CD14-positive monocyte (primary cell): Measurements from ENCODE around the gene SMYD3. TPM values are rescaled to one million over a fixed set of nuclear protein-coding genes. Genes with fewer than 3 reads are reported as not detected.

Experiments used
- DNase-seq, 3 donors: peaks; one replicate each; pipeline ENCODE4 v3.0.0-alpha.2; 2011 to 2022
- H2AFZ ChIP-seq: 2 replicates; pipeline ENCODE4 v1.6.0; 2012; ENCODE audit warnings: mild to moderate bottlenecking, low read depth, low read length, inconsistent platforms; ENCODE audit not compliant: insufficient read depth, poor library complexity, severe bottlenecking
- H3K27ac ChIP-seq, 2 donors: 1 replicate in 1 of 2; 2 replicates in 1 of 2; pipeline ENCODE4 v1.5.1; 2012 to 2013; ENCODE audit warnings: low read length in 2 of 2, control low read depth in 1 of 2, inconsistent platforms in 1 of 2, low read depth in 1 of 2, mild to moderate bottlenecking in 1 of 2
- H3K27me3 ChIP-seq, 2 donors: one replicate each; pipeline versions ENCODE4 v1.6.0 to v1.6.1; 2011 to 2013; ENCODE audit warnings: low read length in 2 of 2; ENCODE audit not compliant: control insufficient read depth in 2 of 2, insufficient read depth in 2 of 2
- H3K36me3 ChIP-seq, 2 donors: replicated peaks in 1 of 2; 1 replicate in 1 of 2; 2 replicates in 1 of 2; pipeline versions ENCODE4 v1.5.1 to v1.6.1; 2012 to 2013; ENCODE audit warnings: low read length in 2 of 2, control low read depth in 1 of 2, inconsistent platforms in 1 of 2, mild to moderate bottlenecking in 1 of 2; ENCODE audit not compliant: insufficient read depth in 2 of 2, control insufficient read depth in 1 of 2
- H3K4me1 ChIP-seq, 2 donors: 1 replicate in 1 of 2; 2 replicates in 1 of 2; pipeline versions ENCODE4 v1.5.1 to v1.6.1; 2012 to 2013; ENCODE audit warnings: low read length in 2 of 2, control low read depth in 1 of 2, inconsistent platforms in 1 of 2, mild to moderate bottlenecking in 1 of 2, moderate library complexity in 1 of 2; ENCODE audit not compliant: insufficient read depth in 2 of 2, control insufficient read depth in 1 of 2
- H3K4me2 ChIP-seq: replicated peaks from 2 replicates; pipeline ENCODE3; 2012; ENCODE audit warnings: low read length, moderate library complexity, mild to moderate bottlenecking; ENCODE audit not compliant: poor library complexity, severe bottlenecking; ENCODE audit errors: extremely low read depth
- H3K4me3 ChIP-seq, 3 experiments: fragments of 200-600 bp in 1 of 3; sonication (generic) in 1 of 3; replicated peaks in 1 of 3; 1 replicate in 2 of 3; 2 replicates in 1 of 3; pipeline ENCODE4 v1.5.1; 2011 to 2013; ENCODE audit warnings: low read length in 3 of 3, mild to moderate bottlenecking in 3 of 3, control low read depth in 2 of 3, low read depth in 2 of 3, inconsistent platforms in 1 of 3, moderate library complexity in 1 of 3
- H3K79me2 ChIP-seq: 2 replicates; pipeline ENCODE4 v1.6.0; 2012; ENCODE audit warnings: mild to moderate bottlenecking, control low read depth, inconsistent platforms, low read length, moderate library complexity; ENCODE audit not compliant: insufficient read depth
- H3K9ac ChIP-seq: 2 replicates; pipeline ENCODE4 v1.6.0; 2017; ENCODE audit warnings: low read length, mild to moderate bottlenecking; ENCODE audit not compliant: insufficient read depth, poor library complexity, severe bottlenecking
- H3K9me3 ChIP-seq, 2 donors: replicated peaks in 1 of 2; 1 replicate in 1 of 2; 2 replicates in 1 of 2; pipeline versions ENCODE4 v1.5.1 to v1.6.1; 2012 to 2013; ENCODE audit warnings: low read length in 2 of 2, control low read depth in 1 of 2; ENCODE audit not compliant: control insufficient read depth in 1 of 2, insufficient read depth in 1 of 2
- H4K20me1 ChIP-seq: 2 replicates; pipeline ENCODE4 v1.6.0; 2012; ENCODE audit warnings: mild to moderate bottlenecking, low read length, control low read depth, moderate library complexity; ENCODE audit not compliant: insufficient read depth
- H3K27ac Mint-ChIP-seq, 7 donors: one replicate each; pipeline ENCODE4 v1.8.0; 2020; ENCODE audit warnings: mild to moderate bottlenecking in 7 of 7, mixed read lengths in 7 of 7, moderate library complexity in 6 of 7, inconsistent platforms in 2 of 7
- H3K27me3 Mint-ChIP-seq, 3 donors: one replicate each; pipeline ENCODE4 v1.8.0; 2021 to 2022; ENCODE audit warnings: low read depth in 3 of 3, mild to moderate bottlenecking in 3 of 3, mixed read lengths in 3 of 3, moderate library complexity in 3 of 3, inconsistent platforms in 1 of 3
- H3K36me3 Mint-ChIP-seq, 2 donors: one replicate each; pipeline ENCODE4 v1.8.0; 2020; ENCODE audit warnings: mixed read lengths in 2 of 2, inconsistent platforms in 1 of 2, mild to moderate bottlenecking in 1 of 2
- H3K4me1 Mint-ChIP-seq: one replicate; pipeline ENCODE4 v1.8.0; 2020; ENCODE audit warnings: mild to moderate bottlenecking, mixed read lengths
- H3K4me3 Mint-ChIP-seq, 2 donors: one replicate each; pipeline ENCODE4 v1.8.0; 2020; ENCODE audit warnings: mild to moderate bottlenecking in 2 of 2, mixed read lengths in 2 of 2, moderate library complexity in 1 of 2
- H3K9me3 Mint-ChIP-seq, 7 donors: one replicate each; pipeline ENCODE4 v1.8.0; 2020 to 2022; ENCODE audit warnings: mixed read lengths in 7 of 7, mild to moderate bottlenecking in 6 of 7, moderate library complexity in 6 of 7, inconsistent platforms in 2 of 7
- WGBS: methylation state at CpG from one replicate; pipeline ENCODE4 v1.1.5; 2013; ENCODE audit warnings: missing lambda C conversion rate; ENCODE audit not compliant: insufficient coverage; 5-methylcytosine and 5-hydroxymethylcytosine counted together
- intact Hi-C, 2 donors: fragments of 100-400 bp; cut with micrococcal nuclease; formaldehyde crosslinking; loops; one replicate each; pipeline versions ENCODE4 v1.15.0 to v1.15.1; 2023
- polyA plus RNA-seq, 3 donors: library from polyadenylated mRNA; depleted of rRNA in 1 of 3; unstranded in 2 of 3; stranded (reverse) in 1 of 3; fragments of 300-500 nt in 2 of 3; fragments of >200 nt in 1 of 3; fragmentation: Illumina TruSeq in 2 of 3; gene quantifications; 1 replicate in 2 of 3; 2 replicates in 1 of 3; pipeline ENCODE4 v1.2.3, GENCODE V29; 2012 to 2021
- TF ChIP-seq, protein P1 (sequence below): fragments of 200-600 bp; IDR thresholded peaks from one replicate; pipeline ENCODE4 v1.8.0; 2022; ENCODE audit warnings: antibody characterized with exemption, mild to moderate bottlenecking

SMYD3 gene
- polyA plus RNA-seq, 3 donors = 2.7 to 8.4 (median 4.0) TPM

DNA sequence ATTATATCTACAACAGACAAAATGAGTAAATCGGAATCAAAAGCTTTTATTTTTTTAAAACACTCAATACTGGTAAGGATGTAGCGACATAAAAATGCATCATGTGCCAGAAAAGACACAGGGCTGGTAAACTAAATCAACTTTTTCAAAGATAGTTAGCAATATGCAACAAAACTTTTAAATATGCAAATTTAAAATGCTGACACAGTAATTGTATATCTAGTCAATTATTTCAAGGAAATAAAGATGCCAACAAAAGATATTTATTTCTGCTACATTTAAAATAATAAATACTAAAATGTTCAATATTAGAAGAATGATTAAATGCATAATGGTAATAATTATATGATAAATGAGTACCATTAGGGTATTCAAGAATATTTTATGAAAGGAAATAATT lies 295.1 kb downstream of the SMYD3 start:
- Histone ChIP-seq H3K27me3 (no peaks in the 10 kb centered on the region), H3K9ac (no peak overlapping the region), H3K4me1 (peaks cover 27 to 35% of the 10 kb centered on the region in 2 donors), H3K4me2 (no peak overlapping the region), H3K9me3 (no peaks in the 10 kb centered on the region), H3K79me2 (no peaks in the 10 kb centered on the region), H3K36me3 (no peaks in the 10 kb centered on the region), H3K27ac (no peak overlapping the region), H2AFZ (no peak overlapping the region), H3K4me3 (no peak overlapping the region), H4K20me1 (no peaks in the 10 kb centered on the region)
- no peak for DNase-seq
- TF ChIP-seq, protein P1, sequence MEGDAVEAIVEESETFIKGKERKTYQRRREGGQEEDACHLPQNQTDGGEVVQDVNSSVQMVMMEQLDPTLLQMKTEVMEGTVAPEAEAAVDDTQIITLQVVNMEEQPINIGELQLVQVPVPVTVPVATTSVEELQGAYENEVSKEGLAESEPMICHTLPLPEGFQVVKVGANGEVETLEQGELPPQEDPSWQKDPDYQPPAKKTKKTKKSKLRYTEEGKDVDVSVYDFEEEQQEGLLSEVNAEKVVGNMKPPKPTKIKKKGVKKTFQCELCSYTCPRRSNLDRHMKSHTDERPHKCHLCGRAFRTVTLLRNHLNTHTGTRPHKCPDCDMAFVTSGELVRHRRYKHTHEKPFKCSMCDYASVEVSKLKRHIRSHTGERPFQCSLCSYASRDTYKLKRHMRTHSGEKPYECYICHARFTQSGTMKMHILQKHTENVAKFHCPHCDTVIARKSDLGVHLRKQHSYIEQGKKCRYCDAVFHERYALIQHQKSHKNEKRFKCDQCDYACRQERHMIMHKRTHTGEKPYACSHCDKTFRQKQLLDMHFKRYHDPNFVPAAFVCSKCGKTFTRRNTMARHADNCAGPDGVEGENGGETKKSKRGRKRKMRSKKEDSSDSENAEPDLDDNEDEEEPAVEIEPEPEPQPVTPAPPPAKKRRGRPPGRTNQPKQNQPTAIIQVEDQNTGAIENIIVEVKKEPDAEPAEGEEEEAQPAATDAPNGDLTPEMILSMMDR = no peak
- H3K27me3 Mint-ChIP-seq = no peaks in the 10 kb centered on the region
- H3K4me1 Mint-ChIP-seq = peaks cover 32% of the 10 kb centered on the region
- H3K36me3 Mint-ChIP-seq = peaks cover 0 to 4% of the 10 kb centered on the region in 2 donors
- peaks cover 0 to 7% (median 0%) of the 10 kb centered on the region in 7 donors for H3K9me3 Mint-ChIP-seq
- no peak overlapping the region for H3K27ac Mint-ChIP-seq
- no CpG with 5 or more reads among the region's 2 CpGs for WGBS
- intact Hi-C loops = loop anchor here in 1 of 2 donors (10.0 kb wide), 1 partner anchor 537 kb away; no protein-coding TSS in a partner anchor
- no peak overlapping the region for H3K4me3 Mint-ChIP-seq

DNA sequence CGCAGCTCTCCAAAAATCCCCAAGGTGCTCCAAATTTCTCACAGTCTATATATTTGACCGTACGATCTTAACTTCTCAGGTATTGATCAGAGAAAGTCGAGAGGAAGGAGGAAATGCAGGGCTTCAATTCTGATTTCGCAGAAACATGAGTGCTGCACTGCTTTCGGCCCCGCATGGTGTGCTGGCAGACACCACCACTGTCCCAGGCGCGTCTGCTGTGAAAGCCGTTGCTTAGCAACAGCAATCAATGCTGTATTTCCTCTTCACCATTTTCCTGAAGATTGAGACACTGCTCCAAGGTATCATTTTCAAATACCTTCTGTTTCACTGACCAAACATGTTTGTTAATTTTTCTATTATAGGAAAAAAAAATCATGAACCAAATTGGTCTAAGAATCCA lies 296.3 kb downstream of the SMYD3 start:
- H3K36me3 ChIP-seq = no peaks in the 10 kb centered on the region
- Mint-ChIP-seq H3K27me3 (no peaks in the 10 kb centered on the region), H3K4me1 (peaks cover 31% of the 10 kb centered on the region), H3K9me3 (peaks cover 0 to 6% (median 0%) of the 10 kb centered on the region in 7 donors), H3K27ac (no peak overlapping the region), H3K36me3 (peaks cover 0 to 4% of the 10 kb centered on the region in 2 donors), H3K4me3 (no peak overlapping the region)
- no peak overlapping the region for H2AFZ ChIP-seq
- H3K9me3 ChIP-seq = no peaks in the 10 kb centered on the region
- H3K27ac ChIP-seq = no peak overlapping the region
- H3K4me3 ChIP-seq = no peak overlapping the region
- peaks cover 26 to 34% of the 10 kb centered on the region in 2 donors for H3K4me1 ChIP-seq
- no peak overlapping the region for H3K9ac ChIP-seq
- DNase-seq = no peak
- no peaks in the 10 kb centered on the region for H3K79me2 ChIP-seq
- intact Hi-C loops = loop anchor here in 1 of 2 donors (10.0 kb wide), 1 partner anchor 536 kb away; no protein-coding TSS in a partner anchor
- H3K27me3 ChIP-seq = no peaks in the 10 kb centered on the region
- TF ChIP-seq, protein P1 = no peak
- no peaks in the 10 kb centered on the region for H4K20me1 ChIP-seq
- no peak overlapping the region for H3K4me2 ChIP-seq
- WGBS = 95% methylated on average over 4 of the region's 10 CpGs
